SKM-1 treated with dmso at 0.1 percent for 144 hours (cell line): Measurements from ENCODE around the gene CPTP.
A peak's percentile ranks its signal among the peaks of the same experiment; 100 is the strongest.

Experiments used
- DNase-seq: peaks from one replicate; lab custom pipeline; 2025; ENCODE audit not compliant: unreplicated experiment; lab: John Stamatoyannopoulos, UW

The CPTP gene

DNA sequence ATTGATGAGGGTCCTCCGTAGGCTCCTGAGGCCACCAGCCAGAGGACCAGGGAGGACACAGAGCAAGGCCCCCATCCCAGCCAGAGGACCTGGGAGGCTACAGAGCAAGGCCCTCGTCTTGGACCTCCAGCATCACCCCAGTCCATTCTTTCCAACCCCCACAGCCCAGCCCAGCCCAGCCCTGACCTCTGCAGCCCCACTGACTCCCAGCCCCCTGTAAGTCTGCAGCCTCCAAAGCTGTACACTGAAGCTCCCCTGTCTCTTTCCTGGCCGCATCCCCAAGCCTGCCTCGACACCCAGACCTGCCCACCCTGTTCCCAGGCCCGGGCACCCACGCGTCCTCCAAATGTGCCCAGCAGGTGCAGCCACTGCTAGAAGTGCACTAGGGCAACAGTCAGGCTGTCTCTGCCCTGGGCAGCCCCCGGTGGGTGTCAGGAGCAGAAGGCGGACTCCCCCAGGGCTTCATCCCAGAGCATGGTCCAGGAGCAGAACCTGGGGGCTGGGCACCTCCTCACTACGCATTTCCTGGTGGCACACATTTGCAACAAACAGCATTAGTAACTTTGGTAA lies 22.5 kb downstream of the CPTP start:
- DNase-seq = no peak

DNA sequence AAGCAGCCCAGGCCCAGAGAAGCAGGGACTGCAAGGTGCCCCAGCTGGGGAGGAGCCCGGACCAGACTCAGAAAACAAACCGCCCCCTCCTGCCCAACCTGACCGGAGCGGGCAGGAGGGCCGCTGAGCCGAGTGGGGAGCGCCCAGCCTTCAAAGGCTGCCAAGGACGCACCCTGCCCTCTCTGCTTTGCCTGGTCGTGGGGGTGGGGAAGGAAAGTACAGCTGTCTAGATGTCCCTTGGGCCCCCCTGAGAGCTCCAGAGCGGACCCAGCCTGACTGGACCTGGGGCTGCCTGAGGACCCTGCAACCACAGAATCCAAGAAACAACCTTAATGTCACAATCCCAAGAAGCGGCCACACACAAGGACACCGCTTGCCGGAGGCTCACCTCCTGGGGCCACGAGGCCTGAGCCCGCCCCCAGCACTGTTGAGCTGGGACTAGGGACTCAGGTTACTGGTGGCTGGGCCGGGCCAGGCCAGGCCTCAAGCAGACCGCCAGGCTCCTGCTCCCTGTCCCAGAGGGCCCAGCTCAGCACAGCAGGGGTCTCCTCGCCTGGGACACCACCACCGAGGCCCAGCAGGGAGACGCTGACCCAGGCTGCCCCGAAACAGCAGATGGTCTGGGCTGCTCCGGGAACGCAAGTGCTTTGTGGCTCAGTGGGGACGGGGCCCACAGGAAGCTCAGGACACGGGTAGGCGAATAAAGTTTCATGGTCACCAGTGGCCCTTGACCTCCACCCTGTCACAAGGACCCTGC lies 23.2 kb downstream of the CPTP start:
- DNase-seq = no peak

DNA sequence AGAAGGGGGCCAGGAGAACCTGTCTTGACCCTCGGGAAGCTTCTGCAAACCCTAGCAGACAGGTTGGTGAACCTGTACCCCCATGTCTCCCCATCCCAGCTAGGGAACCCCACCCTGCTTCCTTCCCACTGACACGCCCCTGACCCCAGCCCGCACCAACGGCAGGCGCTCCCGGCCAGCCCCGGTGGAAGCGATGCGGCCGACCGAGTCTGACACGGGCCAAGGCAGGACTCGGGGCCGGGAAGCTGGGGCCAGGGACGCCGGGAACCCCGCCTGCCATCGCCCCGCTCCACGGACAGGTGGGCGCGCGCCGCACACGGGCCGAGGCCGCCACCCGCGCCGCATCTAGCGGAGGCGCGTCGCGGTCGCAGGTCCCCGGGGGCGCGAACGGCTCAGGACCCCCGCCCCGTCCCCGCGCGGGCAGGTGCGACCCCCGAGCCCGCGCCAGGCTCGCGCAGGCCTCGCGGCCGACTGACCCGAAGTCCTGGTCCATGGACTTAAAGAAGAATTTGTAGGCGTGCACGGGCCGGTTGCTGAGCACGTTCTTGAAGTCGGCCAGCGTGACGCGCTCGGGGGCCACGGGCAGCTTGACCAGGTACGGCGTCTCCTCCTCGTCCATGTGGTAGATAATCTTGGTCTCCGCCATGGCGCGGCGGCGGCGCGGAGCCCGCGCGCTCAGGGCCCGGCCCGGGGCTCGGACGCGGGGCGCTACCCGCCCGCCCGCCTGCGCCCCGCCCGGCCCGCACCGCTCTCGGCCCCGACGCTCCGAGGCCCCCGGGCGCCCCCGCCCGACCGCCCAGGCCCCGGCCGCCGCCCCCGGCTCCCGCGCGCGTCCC lies 24.0 kb downstream of the CPTP start:
- DNase-seq = no peak

DNA sequence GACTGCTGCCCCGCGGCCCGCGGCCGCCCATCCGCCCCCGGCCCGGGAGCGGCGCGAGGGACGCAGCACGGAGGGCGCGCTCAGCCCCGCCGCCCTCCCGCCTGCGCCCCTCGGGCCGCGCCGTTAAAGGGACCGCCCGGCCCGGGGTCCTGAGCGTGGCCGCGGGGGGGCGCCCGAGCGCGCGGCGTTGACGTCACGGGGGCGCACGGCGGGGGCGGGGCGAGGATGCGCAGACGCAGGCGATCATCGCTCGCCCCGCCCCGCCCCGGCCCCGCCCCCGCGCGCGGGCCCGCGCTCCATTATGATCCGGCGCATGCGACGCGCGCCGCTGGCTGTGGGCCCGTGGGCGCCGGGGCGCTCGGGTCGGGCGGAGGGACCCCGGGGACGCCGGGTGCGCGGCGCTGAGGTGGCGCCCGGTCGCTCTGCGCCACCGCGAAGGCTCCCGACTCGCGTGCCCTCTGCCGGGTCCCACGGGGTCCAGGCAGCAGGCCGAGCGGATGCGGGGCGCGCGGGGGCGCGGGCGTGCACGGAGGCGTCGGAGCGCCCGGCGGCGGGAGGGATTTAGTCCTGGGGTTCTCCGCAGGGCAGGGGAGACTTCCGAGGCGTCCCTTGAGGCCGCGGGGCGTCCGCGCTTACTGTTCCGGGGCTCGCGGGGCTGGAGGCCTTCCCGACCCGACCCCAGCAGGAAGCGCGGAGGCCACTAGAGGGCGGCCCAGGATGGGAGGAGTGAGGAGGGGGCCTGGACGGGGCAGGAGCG lies 24.8 kb downstream of the CPTP start, which contains the start of gene DVL1:
Gene DVL1, minus strand, starts transcription at position 163 of the 757 bp plus-strand sequence. CDS start 353 bp downstream, outside the sequence.
- DNase-seq = peak; percentile 30

DNA sequence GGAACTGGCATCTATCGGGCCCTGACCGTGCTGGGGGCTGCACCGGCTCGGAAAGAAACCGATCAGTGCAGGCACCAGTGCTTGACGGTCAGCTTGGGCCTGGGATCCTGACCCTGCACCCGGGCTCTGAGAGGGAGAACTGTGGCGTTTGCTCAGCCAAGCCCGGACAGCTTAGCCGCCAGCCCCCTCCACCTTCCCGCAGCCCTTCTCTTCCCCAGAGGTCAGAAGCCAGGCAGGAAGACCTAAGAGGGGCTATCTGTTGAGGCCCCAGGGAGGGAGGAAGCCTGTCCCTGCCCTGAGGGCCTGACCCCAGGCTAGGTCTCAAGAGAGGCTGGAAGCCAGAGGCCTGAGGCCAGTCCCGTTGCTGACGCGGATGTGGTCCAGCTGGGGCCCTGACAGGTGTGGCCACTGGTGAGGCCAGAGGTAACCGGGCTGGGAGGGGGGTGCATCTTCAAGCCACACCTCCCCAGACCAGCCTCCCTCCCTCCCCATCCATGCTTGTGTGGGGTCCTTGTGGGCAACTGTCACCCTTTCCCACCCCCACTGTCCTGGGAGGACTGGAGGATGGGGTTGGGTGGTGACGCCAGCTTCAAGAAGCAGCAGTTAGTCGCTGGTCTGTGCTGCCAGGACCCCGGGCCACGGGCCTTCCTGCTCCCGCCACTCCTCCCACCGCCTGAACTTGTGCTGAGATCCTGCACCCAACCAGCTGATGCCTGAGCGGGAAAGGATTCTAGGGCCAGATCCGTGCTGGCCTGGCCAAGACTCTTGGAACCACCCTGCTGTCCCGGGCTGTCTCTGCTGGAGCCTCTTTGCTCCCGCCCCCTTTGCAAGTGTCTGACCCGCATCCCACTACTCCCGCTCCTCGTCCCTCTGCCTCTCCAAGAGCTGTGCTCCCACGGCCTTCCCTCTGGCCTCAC lies 27.2 kb downstream of the CPTP start:
- no peak for DNase-seq

DNA sequence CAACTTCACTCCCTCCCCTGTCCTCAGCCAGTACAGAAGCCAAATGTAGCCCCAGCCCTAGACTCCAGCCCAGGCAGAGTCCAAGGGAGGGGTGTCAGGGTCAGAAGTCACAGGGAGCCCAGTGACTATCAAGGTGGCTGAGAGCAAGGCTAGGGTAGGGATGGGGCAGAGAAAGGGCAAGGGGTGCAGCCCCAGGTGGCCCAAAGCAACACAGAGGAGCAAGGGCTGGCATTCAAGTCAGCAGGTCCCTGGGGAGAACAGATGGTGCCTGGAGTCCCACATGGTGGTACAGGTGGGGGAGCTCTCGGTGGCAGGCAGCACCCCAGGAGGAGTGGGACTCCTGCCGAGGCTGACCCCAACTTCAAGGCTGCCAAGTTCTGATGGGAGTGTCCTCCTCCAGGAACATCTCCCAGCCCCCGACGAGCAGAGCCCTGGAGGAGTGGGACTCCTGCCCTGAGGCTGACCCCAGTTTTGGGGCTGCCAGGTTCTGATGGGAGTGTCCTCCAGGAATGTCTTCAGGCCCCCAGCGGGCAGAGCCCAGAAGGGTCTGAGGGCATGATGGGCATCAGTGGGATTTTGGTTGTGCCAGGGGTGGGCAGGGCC lies 28.3 kb downstream of the CPTP start:
- DNase-seq = no peak

DNA sequence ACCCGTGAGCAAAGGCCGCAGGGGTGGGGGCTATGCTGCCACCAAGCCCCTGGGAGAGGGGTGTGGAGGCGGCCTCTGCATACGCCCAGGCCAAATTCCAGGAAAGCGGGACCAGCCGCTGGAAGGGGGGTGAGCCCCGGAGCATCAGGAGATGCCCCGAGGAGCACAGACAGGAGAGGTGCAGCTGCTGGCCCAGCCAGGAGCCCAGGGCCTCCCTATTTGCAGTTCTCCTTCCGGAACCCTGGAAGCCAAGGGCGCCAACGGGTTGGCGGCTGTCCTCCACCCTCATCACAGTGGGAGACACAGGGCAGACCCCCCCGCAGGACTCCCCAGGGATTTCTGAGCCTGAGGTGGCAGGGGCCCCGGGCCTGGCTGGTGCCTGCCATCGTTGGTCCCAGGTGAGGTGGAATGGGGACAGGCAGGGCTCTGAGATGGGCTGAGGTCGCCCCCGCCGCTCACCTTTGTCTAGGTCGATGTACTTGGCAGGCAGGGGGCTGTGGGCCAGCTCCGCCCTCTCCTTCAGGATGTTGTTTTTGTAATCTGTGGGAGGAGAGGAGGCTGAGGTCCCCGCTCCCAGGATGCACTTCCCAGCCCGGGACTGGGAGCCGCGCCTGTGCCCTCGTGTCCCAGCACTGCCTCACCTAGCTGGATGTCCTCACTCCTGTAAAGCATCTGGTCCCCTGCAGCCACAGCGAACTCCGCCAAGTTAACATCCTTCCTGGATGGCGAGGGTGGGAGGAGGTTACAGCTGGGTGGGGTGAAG lies 29.0 kb downstream of the CPTP start:
- no peak for DNase-seq

DNA sequence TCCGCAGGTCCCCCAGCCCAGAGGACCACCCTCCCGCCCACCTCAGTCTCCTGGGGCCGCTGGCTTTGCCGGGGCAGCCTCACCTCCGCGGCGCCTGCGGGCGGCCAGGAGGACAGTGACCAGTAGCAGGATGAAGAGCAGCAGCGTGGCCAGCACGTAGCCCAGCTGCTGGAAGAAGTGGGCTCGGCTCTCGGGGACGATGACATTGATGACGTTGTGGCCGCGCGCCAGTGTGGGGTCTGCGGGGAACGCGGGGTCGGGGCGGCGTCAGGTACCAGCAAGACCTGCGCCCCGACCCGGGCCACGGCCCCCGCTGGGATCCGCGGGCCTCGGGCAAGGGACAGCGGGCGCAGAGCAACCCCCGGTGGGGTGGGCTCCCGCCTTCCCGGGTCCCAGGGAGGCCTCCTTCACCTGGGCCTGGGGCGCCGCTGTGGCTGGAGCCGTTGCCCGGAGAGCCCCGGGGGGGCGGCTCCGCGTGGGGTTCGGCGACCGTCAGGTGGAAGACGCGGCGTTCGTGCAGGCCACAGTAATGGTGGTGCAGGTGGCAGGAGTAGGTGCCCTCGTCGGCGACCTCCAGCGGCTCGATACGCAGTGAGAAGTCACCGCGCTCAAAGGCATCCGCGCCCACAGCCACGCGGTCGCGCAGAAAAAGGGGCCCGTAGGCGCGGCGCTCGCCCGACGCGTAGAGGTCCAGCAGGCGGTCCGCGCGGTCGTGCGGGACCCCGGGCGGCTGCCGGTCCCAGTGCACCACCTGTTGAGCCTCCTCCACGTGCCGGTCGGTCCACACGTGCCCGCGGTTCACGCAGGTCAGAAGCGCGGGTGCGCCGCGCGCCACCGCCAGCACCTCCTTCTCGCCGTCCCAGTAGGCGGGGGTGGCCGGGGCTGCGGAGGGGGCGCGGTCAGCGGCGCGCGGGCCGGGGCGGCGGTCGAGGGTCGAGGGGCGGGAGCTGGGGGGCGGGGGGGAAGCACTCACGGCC lies 30.0 kb downstream of the CPTP start:
- DNase-seq = no peak

DNA sequence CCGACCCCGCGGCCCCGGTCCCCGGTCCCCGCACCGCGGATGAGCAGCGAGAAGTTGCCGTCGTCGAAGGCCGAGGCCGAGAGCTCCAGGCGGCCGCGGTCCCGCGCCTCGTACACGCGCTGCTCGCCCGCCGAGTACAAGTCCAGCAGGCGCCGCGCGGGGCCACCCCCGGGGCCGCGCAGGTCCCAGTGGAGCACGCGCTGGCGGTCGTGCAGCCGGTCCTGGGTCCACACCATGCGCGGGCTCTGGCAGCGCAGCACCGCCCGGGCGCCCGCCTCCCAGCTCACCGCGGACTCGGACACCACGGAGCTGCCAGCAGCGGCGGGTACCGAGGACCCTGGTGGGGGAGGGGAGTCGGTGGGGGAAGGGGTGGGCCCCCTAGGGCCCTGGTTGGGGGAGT lies 30.8 kb downstream of the CPTP start:
- no peak for DNase-seq

DNA sequence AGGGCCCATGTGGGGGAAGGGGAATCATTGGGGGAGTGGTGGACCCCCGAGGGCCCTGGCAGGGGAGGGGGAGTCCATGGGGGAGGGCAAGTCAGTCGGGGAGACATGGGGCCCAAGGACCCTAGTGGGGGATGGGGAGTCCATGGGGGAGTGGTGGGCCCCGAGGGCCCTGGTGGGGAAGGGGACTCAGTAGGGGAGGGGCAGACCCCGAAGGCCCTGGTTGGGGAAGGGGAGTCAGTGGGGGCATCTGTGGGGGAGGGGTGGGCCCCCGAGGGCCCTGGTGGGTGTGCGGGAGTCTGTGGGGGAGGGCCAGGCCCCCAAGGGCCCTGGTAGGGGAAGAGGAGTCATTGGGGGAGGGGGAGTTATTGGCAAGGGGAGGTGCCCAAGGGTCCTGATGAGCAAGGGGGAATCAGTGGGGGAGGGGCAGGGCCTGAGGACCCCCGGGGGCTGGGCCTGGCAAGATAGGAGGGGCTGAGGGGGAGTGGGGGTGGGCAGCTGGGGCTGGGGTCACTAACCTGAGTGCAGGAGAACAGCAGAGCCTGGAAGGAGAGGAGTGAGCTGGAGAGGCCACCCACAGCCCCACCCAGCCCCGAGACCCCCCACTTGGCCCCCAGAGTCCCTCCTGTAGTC lies 31.7 kb downstream of the CPTP start:
- DNase-seq = no peak

DNA sequence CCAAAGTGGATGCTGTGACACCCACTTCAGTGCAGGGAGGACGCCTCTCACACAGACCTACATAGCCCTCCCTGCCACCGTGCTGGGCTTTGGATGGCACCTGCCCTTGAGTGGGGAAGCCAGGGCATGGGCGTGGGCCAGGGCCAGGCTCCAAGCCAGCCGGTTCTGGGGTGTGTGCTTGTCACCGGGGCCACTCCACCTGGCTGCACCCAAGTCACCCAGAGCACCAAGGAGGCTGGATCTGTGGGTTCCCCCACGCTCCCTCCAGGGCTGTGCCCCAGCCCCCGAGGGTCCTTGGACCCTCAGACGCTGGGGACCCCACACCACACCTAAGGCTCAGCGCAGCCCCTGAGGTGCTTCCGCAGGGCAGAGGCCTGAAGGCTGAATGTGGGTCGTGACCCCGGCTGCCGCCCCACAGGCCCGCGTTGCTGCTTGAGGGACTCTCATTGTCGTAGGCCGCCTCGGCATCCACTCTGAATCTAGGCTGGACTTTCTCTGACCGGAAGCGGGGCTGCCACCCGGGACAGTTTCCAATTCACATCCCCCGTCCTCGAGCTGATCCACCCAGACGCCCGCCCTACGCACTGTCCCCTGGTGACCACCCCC lies 32.3 kb downstream of the CPTP start:
- DNase-seq = no peak

DNA sequence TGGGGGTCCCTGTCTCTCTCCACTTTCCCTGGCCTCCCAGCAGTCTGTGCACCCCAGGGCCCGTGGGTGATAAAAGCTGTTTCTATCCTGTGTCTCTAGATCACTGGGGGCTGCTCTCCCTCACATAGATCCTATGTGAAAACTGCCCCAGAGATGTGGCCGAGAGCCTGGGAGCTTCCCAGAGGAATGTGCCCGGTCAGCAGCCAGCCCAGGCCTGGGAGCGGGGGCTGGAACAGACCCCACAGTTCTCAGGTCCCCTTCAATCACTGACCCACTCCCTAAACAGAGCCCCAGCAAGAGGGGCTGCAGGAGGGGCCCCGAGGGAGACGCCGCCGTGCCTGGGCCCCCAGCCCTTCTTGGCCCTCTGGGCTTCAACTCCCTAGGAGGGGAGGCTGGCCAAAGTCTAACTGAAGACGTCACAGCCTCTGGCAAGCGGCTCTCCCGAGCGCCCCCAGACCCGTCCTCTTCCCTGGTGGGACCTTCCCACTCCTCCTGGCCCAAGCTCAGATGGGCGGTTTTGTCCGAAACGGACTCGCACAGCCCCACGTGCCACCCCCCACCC lies 33.4 kb downstream of the CPTP start:
- no peak for DNase-seq

DNA sequence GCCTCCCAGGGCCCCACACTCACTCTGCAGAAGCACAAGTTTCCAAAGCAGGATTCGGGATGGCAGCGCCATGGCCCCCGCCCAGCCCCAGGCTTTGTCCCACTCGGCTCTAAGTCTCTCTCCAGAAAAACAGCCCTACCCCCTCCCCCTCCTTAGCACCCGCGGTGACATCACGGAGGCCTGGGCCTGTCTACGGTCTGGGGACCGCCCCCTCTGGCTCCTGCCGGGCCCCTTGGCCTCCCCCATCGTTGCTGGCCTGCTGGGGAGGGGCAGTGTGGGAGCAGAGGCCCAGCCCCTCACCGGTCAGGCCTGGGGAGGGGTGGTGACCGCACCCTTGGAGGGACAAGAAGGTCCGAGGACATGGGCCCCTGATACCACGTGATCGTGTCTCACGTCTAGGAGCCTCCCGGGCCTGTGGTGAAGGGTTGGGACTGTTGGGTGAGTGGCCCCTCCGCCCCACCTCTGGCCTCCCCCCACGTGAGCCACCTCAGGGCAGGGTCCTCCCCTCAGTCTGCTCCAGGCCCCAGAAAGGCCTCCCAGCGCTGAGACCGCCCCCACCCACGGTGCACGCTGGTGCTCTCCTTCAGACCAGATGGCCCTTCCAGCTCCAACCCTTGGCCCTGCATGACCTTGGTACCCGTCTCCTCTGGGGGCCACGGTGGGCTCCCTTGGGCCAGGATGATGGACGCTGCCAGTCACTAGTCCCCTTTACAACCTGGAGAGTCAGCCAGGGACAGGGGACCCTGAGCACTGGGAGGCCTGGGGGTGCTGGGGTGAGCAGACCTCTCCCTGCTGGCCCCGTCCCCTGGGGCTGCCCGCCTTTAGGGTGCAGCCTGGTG lies 34.0 kb downstream of the CPTP start, which contains the start of gene MXRA8:
Gene MXRA8, minus strand, starts transcription at position 123 of the 839 bp plus-strand sequence. Its CDS starts 51 bp downstream, at position 72.
- no peak for DNase-seq

DNA sequence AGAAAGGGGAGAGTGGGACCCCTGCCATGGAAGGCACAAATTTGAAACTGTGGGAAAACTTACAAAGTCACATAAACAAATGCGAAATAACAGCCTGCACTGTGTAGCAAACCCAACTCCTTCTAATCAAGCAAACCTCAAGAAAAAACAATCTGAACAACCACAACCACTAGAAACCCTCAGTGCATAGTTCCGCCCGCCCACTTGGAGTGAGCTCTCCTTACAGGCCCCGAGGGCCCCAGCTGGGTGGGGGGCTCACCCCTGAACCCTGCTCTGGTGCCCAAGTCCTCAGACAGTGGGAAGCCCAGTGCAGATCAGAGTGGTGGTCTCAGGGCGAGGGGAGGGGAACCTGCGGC lies 34.7 kb downstream of the CPTP start:
- DNase-seq = no peak

DNA sequence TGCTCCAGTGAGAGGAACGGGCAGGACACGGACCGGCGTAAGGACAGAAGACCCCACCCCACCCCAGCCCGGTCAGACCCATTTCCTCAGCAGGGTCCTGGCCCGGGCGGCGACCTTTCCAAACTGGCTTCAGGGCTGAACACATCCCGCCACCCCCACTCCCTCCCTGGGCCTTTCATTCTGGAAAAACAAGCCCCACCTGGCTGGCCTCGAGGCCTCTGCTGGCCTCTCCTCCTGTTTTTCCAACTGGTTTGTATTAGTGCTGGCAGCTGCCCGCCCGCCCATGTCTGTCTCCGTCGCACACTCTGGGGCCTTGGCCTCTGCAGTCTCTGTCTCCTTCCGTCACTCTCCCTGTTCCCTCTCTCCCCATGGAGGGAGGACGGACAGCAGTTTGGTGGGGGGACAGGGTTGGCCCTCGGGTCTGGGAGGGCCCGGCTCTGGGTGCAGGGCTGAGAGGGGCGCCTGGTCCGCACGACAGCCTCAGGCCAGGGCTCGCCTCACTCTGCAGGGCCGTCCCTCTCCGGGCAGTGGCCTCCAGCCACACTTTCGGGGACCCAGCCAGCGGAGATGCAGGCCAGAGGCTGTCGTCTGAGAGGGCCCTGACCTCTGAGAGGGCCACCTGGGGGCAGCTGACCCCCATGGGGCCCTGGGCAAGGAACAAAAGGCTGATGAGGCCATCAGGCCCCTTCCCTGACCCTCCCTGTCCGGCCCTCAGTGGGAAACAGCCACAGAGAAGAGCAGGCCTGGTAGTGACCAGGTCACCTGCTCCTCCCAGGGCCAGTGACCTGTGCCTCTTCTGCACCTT lies 35.3 kb downstream of the CPTP start:
- no peak for DNase-seq
